GM12891 (cell line): ENCODE measurements around the gene BBS4.

Experiments used
- PAX5 ChIP-seq: IDR thresholded peaks from 2 replicates; pipeline ENCODE4 v1.6.1; 2011; ENCODE audit warnings: low read length, moderate library complexity, mild to moderate bottlenecking; ENCODE audit not compliant: insufficient read depth, severe bottlenecking
- POLR2A ChIP-seq: IDR thresholded peaks from 2 replicates; pipeline ENCODE4 v1.6.1; 2011; ENCODE audit warnings: low read depth, low read length, control low read depth
- POLR2AphosphoS5 ChIP-seq: IDR thresholded peaks from 2 replicates; pipeline ENCODE4 v1.6.1; 2011; ENCODE audit warnings: low read depth, low read length, control low read depth
- POU2F2 ChIP-seq: IDR thresholded peaks from 2 replicates; pipeline ENCODE4 v1.6.1; 2011; ENCODE audit warnings: low read depth, mild to moderate bottlenecking, control low read depth, low read length, moderate library complexity
- TAF1 ChIP-seq: IDR thresholded peaks from 2 replicates; pipeline ENCODE4 v1.6.1; 2011; ENCODE audit warnings: low read depth, low read length, control low read depth

GRCh38 chr15:72760590-72761260, 74.7 kb downstream of the BBS4 start:
- TF ChIP-seq POLR2A (no peak), POLR2AphosphoS5 (no peak), PAX5 (no peak), TAF1 (no peak), POU2F2 (no peak)
